ENCODE measurements around the gene SLC33A1.

The SLC33A1 gene

DNA sequence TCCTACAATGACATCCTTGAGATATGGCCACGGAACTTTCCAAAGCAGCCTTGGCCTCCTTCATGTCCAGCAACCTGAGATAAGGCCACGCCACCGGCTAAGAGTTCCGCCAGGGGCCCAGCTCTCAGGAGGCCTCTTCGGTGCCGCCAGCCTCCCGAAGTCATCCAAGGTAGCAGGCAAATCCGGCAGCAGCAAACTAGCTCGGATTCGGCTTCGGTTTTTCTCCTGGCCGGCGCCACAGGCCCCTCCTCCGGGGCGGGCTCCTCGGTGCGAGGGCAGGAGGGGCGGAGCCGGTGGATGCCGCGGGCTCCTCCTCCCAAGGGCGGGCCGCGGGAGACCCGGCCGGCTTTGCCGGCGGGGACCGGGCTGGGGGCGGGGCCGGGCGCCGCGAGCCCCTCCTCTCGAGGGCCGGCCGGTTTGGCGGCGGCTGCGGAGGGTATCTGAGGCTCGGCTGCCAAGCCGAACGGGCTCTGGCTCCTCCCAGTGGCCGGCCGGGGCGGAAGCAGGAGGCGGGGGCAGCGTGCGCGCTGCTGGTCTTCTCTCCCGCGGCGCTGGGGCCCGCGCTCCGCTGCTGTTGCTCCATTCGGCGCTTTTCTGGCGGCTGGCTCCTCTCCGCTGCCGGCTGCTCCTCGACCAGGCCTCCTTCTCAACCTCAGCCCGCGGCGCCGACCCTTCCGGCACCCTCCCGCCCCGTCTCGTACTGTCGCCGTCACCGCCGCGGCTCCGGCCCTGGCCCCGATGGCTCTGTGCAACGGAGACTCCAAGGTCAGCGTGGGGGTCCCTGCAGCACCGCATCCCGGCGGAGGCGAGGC lies 16.1 kb upstream of the SLC33A1 start, which contains the start of gene GMPS:
Gene GMPS, plus strand, starts transcription at position 518 of the 812 bp plus-strand sequence. Its CDS starts 221 bp downstream, at position 739.
- Histone ChIP-seq H3K36me3 (replicated peaks in 1 of 2; ENCODE audit: control insufficient read depth in 2 of 2, insufficient read depth in 2 of 2, low read length in 2 of 2) (peaks cover 0 to 17% of the 10 kb centered on the region in 2 donors), H2BK15ac (ENCODE audit: low read length) (peak within 1 kb of the TSS; percentile 93), H3K4me1 (ENCODE audit: control insufficient read depth in 2 of 2, insufficient read depth in 1 of 2, low read depth in 1 of 2, low read length in 2 of 2) (peaks cover 3 to 7% of the 10 kb centered on the region in 2 donors), H3K18ac (ENCODE audit: low read length) (peak within 1 kb of the TSS; percentile 100), H3K4ac (ENCODE audit: low read length) (peak within 1 kb of the TSS; percentile 94), H3K9me3 (replicated peaks in 1 of 2; ENCODE audit: control insufficient read depth in 2 of 2, insufficient read depth in 1 of 2, low read depth in 1 of 2, low read length in 2 of 2) (peaks cover 0 to 9% of the 10 kb centered on the region in 2 donors), H4K91ac (ENCODE audit: low read depth, low read length, poor library complexity) (no peak within 1 kb of the TSS), H2BK120ac (ENCODE audit: low read depth, low read length) (peak within 1 kb of the TSS; percentile 72), H3K9ac (ENCODE audit: low read depth, low read length, poor library complexity) (peak within 1 kb of the TSS; percentile 99), H3K14ac (ENCODE audit: low read length) (peak within 1 kb of the TSS; percentile 99), H2BK5ac (ENCODE audit: low read length) (peak within 1 kb of the TSS; percentile 94), H4K8ac (ENCODE audit: low read depth, low read length) (peak within 1 kb of the TSS; percentile 65), H2AFZ (ENCODE audit: low read length) (peak within 1 kb of the TSS; percentile 98), H2BK12ac (ENCODE audit: low read length) (no peak within 1 kb of the TSS), H3K27me3 (ENCODE audit: control insufficient read depth in 3 of 3, insufficient read depth in 3 of 3, low read depth in 1 of 3, low read length in 3 of 3) (no peaks in the 10 kb centered on the region), H2AK5ac (ENCODE audit: low read depth, low read length) (peak within 1 kb of the TSS; percentile 92), H3K4me3 (ENCODE audit: low read length in 2 of 2) (peak within 1 kb of the TSS; percentile 97 to 99), H3K27ac (replicated peaks; ENCODE audit: low read length) (peak within 1 kb of the TSS; percentile 95), H3K79me1 (ENCODE audit: low read depth, low read length) (peaks cover 7% of the 10 kb centered on the region), H3K4me2 (ENCODE audit: insufficient read depth, low read length, poor library complexity, severe bottlenecking) (peak within 1 kb of the TSS; percentile 72), H3K23ac (ENCODE audit: low read depth, low read length, poor library complexity) (peak within 1 kb of the TSS; percentile 83)
- peak; percentile 94 for DNase-seq (ENCODE audit: low spot score)
- WGBS, 2 donors (ENCODE audit: extremely low coverage in 2 of 2, insufficient read length in 2 of 2, insufficient replicate concordance in 1 of 2): no CpG with 5 or more reads among the region's 83 CpGs

DNA sequence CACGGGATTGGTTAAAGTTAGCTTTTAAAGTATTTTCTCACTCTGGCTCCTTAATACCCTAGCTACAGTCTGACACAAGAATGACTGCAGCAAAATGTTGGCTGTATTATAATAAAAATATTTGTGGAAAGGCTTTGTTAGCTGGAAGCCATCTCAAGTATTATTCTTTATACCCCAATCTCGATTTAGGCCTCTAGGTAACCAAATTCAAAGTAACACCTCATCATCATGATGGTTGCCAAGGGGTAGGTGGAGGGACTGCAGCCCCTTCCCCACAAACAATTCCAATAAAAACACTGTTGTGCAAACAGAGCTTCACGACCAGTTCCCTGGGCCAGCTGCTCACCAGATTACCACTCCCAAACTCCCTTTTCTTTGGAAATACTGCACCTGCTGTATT lies 15.5 kb upstream of the SLC33A1 start:
- peaks cover 7% of the 10 kb centered on the region for H3K79me1 ChIP-seq (ENCODE audit: low read depth, low read length)
- no peak overlapping the region for H4K8ac ChIP-seq (ENCODE audit: low read depth, low read length)
- H2BK5ac ChIP-seq (ENCODE audit: low read length): no peak overlapping the region
- H3K4me3 ChIP-seq (ENCODE audit: low read length in 2 of 2): peak overlapping the region in 1 of 2 donors; percentile 48
- peaks cover 0 to 10% of the 10 kb centered on the region in 2 donors for H3K36me3 ChIP-seq (replicated peaks in 1 of 2; ENCODE audit: control insufficient read depth in 2 of 2, insufficient read depth in 2 of 2, low read length in 2 of 2)
- no peak overlapping the region for H2BK12ac ChIP-seq (ENCODE audit: low read length)
- H3K23ac ChIP-seq (ENCODE audit: low read depth, low read length, poor library complexity): no peak overlapping the region
- H3K18ac ChIP-seq (ENCODE audit: low read length): no peak overlapping the region
- no peak overlapping the region for H2AK5ac ChIP-seq (ENCODE audit: low read depth, low read length)
- peaks cover 3 to 7% of the 10 kb centered on the region in 2 donors for H3K4me1 ChIP-seq (ENCODE audit: control insufficient read depth in 2 of 2, insufficient read depth in 1 of 2, low read depth in 1 of 2, low read length in 2 of 2)
- H3K27ac ChIP-seq (replicated peaks; ENCODE audit: low read length): peak overlapping the region; percentile 87
- H3K9ac ChIP-seq (ENCODE audit: low read depth, low read length, poor library complexity): no peak overlapping the region
- peak overlapping the region; percentile 48 for H3K4me2 ChIP-seq (ENCODE audit: insufficient read depth, low read length, poor library complexity, severe bottlenecking)
- no peak overlapping the region for H2BK15ac ChIP-seq (ENCODE audit: low read length)
- H3K14ac ChIP-seq (ENCODE audit: low read length): no peak overlapping the region
- peaks cover 0 to 9% of the 10 kb centered on the region in 2 donors for H3K9me3 ChIP-seq (replicated peaks in 1 of 2; ENCODE audit: control insufficient read depth in 2 of 2, insufficient read depth in 1 of 2, low read depth in 1 of 2, low read length in 2 of 2)
- peak overlapping the region; percentile 86 for H2AFZ ChIP-seq (ENCODE audit: low read length)
- H3K4ac ChIP-seq (ENCODE audit: low read length): no peak overlapping the region
- H4K91ac ChIP-seq (ENCODE audit: low read depth, low read length, poor library complexity): no peak overlapping the region
- H3K27me3 ChIP-seq (ENCODE audit: control insufficient read depth in 3 of 3, insufficient read depth in 3 of 3, low read depth in 1 of 3, low read length in 3 of 3): no peaks in the 10 kb centered on the region
- DNase-seq (ENCODE audit: low spot score): no peak
- no CpG with 5 or more reads among the region's 3 CpGs for WGBS, 2 donors (ENCODE audit: extremely low coverage in 2 of 2, insufficient read length in 2 of 2, insufficient replicate concordance in 1 of 2)
- no peak overlapping the region for H2BK120ac ChIP-seq (ENCODE audit: low read depth, low read length)

DNA sequence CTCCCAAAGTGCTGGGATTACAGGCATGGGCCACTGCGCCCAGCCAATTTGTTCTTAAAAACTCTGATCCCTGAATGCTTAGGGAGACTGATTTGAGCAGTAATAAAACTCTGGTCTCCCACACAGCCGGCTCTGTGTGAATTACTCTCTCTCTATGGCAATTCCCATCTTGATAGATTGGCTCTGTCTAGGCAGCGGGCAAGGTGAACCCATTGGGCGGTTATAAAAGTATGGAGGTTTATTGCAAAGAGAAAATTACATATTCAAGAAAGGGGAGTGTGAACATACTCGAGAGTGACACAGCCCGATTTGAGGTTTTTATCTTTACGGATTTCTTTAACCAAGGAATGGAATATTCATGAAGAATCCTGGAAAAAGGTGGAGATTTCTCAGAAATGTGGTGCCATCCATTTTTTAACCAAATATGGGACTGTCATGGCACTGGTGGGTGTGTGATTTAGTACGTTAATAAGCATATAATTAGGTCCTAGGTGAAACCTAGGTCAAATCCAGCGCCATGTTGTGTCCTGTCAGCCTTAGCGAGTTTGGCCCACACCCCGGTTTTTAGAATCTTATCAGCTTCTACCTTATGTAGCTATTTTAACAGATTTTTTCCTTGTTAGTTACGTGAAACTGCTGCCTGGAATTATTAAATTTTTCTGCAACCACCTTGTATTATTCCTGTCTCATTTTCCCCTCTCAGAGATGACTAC lies 9.0 kb upstream of the SLC33A1 start:
- H2BK120ac ChIP-seq (ENCODE audit: low read depth, low read length): no peak overlapping the region
- no peak overlapping the region for H3K23ac ChIP-seq (ENCODE audit: low read depth, low read length, poor library complexity)
- H3K79me1 ChIP-seq (ENCODE audit: low read depth, low read length): no peaks in the 10 kb centered on the region
- H3K18ac ChIP-seq (ENCODE audit: low read length): no peak overlapping the region
- H3K4me2 ChIP-seq (ENCODE audit: insufficient read depth, low read length, poor library complexity, severe bottlenecking): no peak overlapping the region
- H2AK5ac ChIP-seq (ENCODE audit: low read depth, low read length): no peak overlapping the region
- no peak overlapping the region for H2AFZ ChIP-seq (ENCODE audit: low read length)
- no peak overlapping the region for H4K91ac ChIP-seq (ENCODE audit: low read depth, low read length, poor library complexity)
- no peak overlapping the region for H3K4ac ChIP-seq (ENCODE audit: low read length)
- no peak for DNase-seq (ENCODE audit: low spot score)
- H2BK12ac ChIP-seq (ENCODE audit: low read length): no peak overlapping the region
- no peaks in the 10 kb centered on the region for H3K4me1 ChIP-seq (ENCODE audit: control insufficient read depth in 2 of 2, insufficient read depth in 1 of 2, low read depth in 1 of 2, low read length in 2 of 2)
- H3K36me3 ChIP-seq (replicated peaks in 1 of 2; ENCODE audit: control insufficient read depth in 2 of 2, insufficient read depth in 2 of 2, low read length in 2 of 2): no peaks in the 10 kb centered on the region
- no peaks in the 10 kb centered on the region for H3K9me3 ChIP-seq (replicated peaks in 1 of 2; ENCODE audit: control insufficient read depth in 2 of 2, insufficient read depth in 1 of 2, low read depth in 1 of 2, low read length in 2 of 2)
- WGBS, 2 donors (ENCODE audit: extremely low coverage in 2 of 2, insufficient read length in 2 of 2, insufficient replicate concordance in 1 of 2): no CpG with 5 or more reads among the region's 12 CpGs
- H2BK5ac ChIP-seq (ENCODE audit: low read length): no peak overlapping the region
- no peaks in the 10 kb centered on the region for H3K27me3 ChIP-seq (ENCODE audit: control insufficient read depth in 3 of 3, insufficient read depth in 3 of 3, low read depth in 1 of 3, low read length in 3 of 3)
- H3K4me3 ChIP-seq (ENCODE audit: low read length in 2 of 2): no peak overlapping the region
- H3K14ac ChIP-seq (ENCODE audit: low read length): no peak overlapping the region
- no peak overlapping the region for H3K9ac ChIP-seq (ENCODE audit: low read depth, low read length, poor library complexity)
- H4K8ac ChIP-seq (ENCODE audit: low read depth, low read length): no peak overlapping the region
- no peak overlapping the region for H2BK15ac ChIP-seq (ENCODE audit: low read length)
- H3K27ac ChIP-seq (replicated peaks; ENCODE audit: low read length): no peak overlapping the region
